Keratinocyte (primary cell): Measurements from ENCODE around the gene SYNDIG1. TPM values are rescaled to one million over a fixed set of nuclear protein-coding genes. Genes with fewer than 3 reads are reported as not detected.

ENCODE experiments used
- DNase-seq: peaks from one replicate; pipeline ENCODE4 v3.0.0-alpha.2; 2011; ENCODE audit warnings: low read depth, missing footprints, low spot score
- FAIRE-seq: peaks from 2 replicates; lab custom pipeline; 2011; peaks lifted over from hg19 to GRCh38; lab: Jason Lieb, UNC
- H2AFZ ChIP-seq: 2 replicates; pipeline ENCODE4 v1.6.0; 2012; ENCODE audit warnings: low read length, control low read depth, inconsistent platforms; ENCODE audit not compliant: control insufficient read depth
- H3K27ac ChIP-seq: 2 replicates; pipeline ENCODE4 v1.5.1; 2011; ENCODE audit warnings: low read length; ENCODE audit not compliant: control insufficient read depth, insufficient read depth
- H3K27me3 ChIP-seq: 3 replicates; pipeline ENCODE4 v1.6.0; 2011; ENCODE audit warnings: low read length; ENCODE audit not compliant: control insufficient read depth, insufficient read depth; ENCODE audit errors: extremely low read depth
- H3K36me3 ChIP-seq, 2 experiments: 2 replicates in 1 of 2; 3 replicates in 1 of 2; pipeline ENCODE4 v1.5.1; 2011; ENCODE audit warnings: low read length in 2 of 2, mild to moderate bottlenecking in 1 of 2; ENCODE audit not compliant: control insufficient read depth in 2 of 2, insufficient read depth in 2 of 2; ENCODE audit errors: extremely low read depth in 1 of 2
- H3K4me1 ChIP-seq: 3 replicates; pipeline ENCODE4 v1.5.1; 2011; ENCODE audit warnings: low read length; ENCODE audit not compliant: control insufficient read depth, insufficient read depth; ENCODE audit errors: extremely low read depth
- H3K4me2 ChIP-seq: 3 replicates; pipeline ENCODE4 v1.6.0; 2011; ENCODE audit warnings: low read depth, low read length; ENCODE audit not compliant: control insufficient read depth, insufficient read depth; ENCODE audit errors: extremely low read depth
- H3K4me3 ChIP-seq, 3 experiments: fragments of 200-600 bp in 1 of 3; sonication (generic) in 1 of 3; 2 replicates in 2 of 3; 3 replicates in 1 of 3; pipeline ENCODE4 v1.5.1; 2011 to 2016; ENCODE audit warnings: low read length in 3 of 3, mild to moderate bottlenecking in 3 of 3, control low read depth in 2 of 3, inconsistent platforms in 1 of 3, low read depth in 1 of 3, mixed read lengths in 1 of 3, mixed run types in 1 of 3, moderate library complexity in 1 of 3; ENCODE audit not compliant: control insufficient read depth in 2 of 3, insufficient read depth in 2 of 3; ENCODE audit errors: extremely low read depth in 1 of 3
- H3K79me2 ChIP-seq: 2 replicates; pipeline ENCODE4 v1.6.0; 2012; ENCODE audit warnings: low read length; ENCODE audit not compliant: control insufficient read depth, insufficient read depth
- H3K9ac ChIP-seq: 3 replicates; pipeline ENCODE4 v1.6.0; 2011; ENCODE audit warnings: low read length; ENCODE audit not compliant: control insufficient read depth, insufficient read depth; ENCODE audit errors: extremely low read depth
- H3K9me1 ChIP-seq: 3 replicates; pipeline ENCODE4 v1.6.0; 2011; ENCODE audit warnings: low read length; ENCODE audit not compliant: control insufficient read depth, insufficient read depth; ENCODE audit errors: extremely low read depth
- H3K9me3 ChIP-seq: 2 replicates; pipeline ENCODE4 v1.5.1; 2012; ENCODE audit warnings: low read depth, low read length; ENCODE audit not compliant: control insufficient read depth
- H4K20me1 ChIP-seq: 3 replicates; pipeline ENCODE4 v1.6.0; 2011; ENCODE audit warnings: low read length; ENCODE audit not compliant: control insufficient read depth, insufficient read depth; ENCODE audit errors: extremely low read depth
- EZH2 ChIP-seq: IDR thresholded peaks from one replicate; pipeline ENCODE4 v1.6.1; 2012; ENCODE audit warnings: inconsistent platforms, mild to moderate bottlenecking, low read length, moderate library complexity
- dilution Hi-C: fragments of 300-500 bp; cut with MboI; formaldehyde crosslinking; loops from one replicate; pipeline ENCODE4 v1.7.0; 2020; ENCODE audit warnings: low sequenced_read_pairs; ENCODE audit not compliant: extremely low pct_ligation_motif_present
- polyA plus RNA-seq, 5 experiments: library from polyadenylated mRNA; depleted of rRNA in 3 of 5; stranded (reverse) in 3 of 5; stranded (forward) in 1 of 5; unstranded in 1 of 5; fragments of >200 nt; gene quantifications; 1 replicate in 1 of 5; 2 replicates in 3 of 5; 3 replicates in 1 of 5; pipeline versions ENCODE4 v1.2.1 to v1.2.3, GENCODE V29; 2011 to 2012; ENCODE audit warnings: missing spikeins in 2 of 5, low read depth in 1 of 5, low replicate concordance in 1 of 5
- TF ChIP-seq, protein P1 (sequence below), 3 experiments: IDR thresholded peaks in 1 of 3; conservative IDR thresholded peaks in 1 of 3; optimal IDR thresholded peaks in 1 of 3; 2 replicates in 2 of 3; 3 replicates in 1 of 3; pipeline versions ENCODE3 to v1.5.1; 2011; ENCODE audit warnings: low read length in 3 of 3, mild to moderate bottlenecking in 3 of 3, moderate library complexity in 2 of 3, control low read depth in 1 of 3, inconsistent platforms in 1 of 3; ENCODE audit not compliant: insufficient read depth in 2 of 3; ENCODE audit errors: extremely low read depth in 1 of 3

The SYNDIG1 gene
- polyA plus RNA-seq, 1 donor (not counting 4 experiments of a cell fraction or from before 2014, with no cell fraction given): 0.38 TPM

GRCh38 chr20:24492031-24492607, 22.7 kb downstream of the SYNDIG1 start:
- FAIRE-seq: no peak
- no peak for TF ChIP-seq EZH2
- TF ChIP-seq, protein P1, sequence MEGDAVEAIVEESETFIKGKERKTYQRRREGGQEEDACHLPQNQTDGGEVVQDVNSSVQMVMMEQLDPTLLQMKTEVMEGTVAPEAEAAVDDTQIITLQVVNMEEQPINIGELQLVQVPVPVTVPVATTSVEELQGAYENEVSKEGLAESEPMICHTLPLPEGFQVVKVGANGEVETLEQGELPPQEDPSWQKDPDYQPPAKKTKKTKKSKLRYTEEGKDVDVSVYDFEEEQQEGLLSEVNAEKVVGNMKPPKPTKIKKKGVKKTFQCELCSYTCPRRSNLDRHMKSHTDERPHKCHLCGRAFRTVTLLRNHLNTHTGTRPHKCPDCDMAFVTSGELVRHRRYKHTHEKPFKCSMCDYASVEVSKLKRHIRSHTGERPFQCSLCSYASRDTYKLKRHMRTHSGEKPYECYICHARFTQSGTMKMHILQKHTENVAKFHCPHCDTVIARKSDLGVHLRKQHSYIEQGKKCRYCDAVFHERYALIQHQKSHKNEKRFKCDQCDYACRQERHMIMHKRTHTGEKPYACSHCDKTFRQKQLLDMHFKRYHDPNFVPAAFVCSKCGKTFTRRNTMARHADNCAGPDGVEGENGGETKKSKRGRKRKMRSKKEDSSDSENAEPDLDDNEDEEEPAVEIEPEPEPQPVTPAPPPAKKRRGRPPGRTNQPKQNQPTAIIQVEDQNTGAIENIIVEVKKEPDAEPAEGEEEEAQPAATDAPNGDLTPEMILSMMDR (optimal IDR thresholded peaks at IDR 0.05 in 1 of 3, IDR thresholded peaks at IDR 0.05 in 1 of 3, conservative IDR thresholded peaks at IDR 0.05 in 1 of 3; ENCODE audit: extremely low read depth in 1 of 3, insufficient read depth in 2 of 3, low read length in 3 of 3): no peak
- Histone ChIP-seq H4K20me1 (no peaks in the 10 kb centered on the region), H3K36me3 (no peaks in the 10 kb centered on the region), H3K4me1 (no peaks in the 10 kb centered on the region), H3K27ac (no peak overlapping the region), H3K27me3 (no peaks in the 10 kb centered on the region), H3K9me1 (no peaks in the 10 kb centered on the region), H3K9ac (no peak overlapping the region), H3K4me3 (no peak overlapping the region), H3K9me3 (peaks cover 5% of the 10 kb centered on the region), H3K79me2 (no peaks in the 10 kb centered on the region), H2AFZ (no peak overlapping the region), H3K4me2 (no peak overlapping the region)
- no peak for DNase-seq
- dilution Hi-C loops: no loop called here

DNA sequence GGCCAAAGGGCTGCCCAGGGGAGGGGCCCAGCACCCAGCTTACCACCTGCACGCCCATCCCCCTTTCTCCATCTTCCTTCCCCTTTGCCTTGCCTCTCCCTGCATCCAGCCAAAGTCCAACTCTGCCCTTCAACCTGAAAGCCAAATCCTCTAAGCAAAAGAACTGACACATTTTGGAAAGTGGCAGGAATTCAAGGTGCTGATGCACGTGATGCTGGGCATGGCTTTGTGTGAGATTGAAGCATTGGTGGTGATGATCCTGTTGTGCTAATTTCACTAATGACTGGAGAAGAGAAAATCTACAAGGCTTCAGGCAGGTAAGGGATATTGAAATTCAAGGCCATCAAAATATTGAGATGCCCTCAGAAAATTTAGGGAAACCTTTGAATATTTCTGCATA, 23.3 kb downstream of the SYNDIG1 start:
- dilution Hi-C loops: no loop called here
- no peak overlapping the region for H3K4me3 ChIP-seq
- FAIRE-seq (no peak), DNase-seq (no peak)
- no peaks in the 10 kb centered on the region for H3K4me1 ChIP-seq
- H3K9me1 ChIP-seq: no peaks in the 10 kb centered on the region
- TF ChIP-seq, protein P1 (optimal IDR thresholded peaks at IDR 0.05 in 1 of 3, IDR thresholded peaks at IDR 0.05 in 1 of 3, conservative IDR thresholded peaks at IDR 0.05 in 1 of 3; ENCODE audit: extremely low read depth in 1 of 3, insufficient read depth in 2 of 3, low read length in 3 of 3): no peak
- no peak for TF ChIP-seq EZH2
- no peak overlapping the region for H3K4me2 ChIP-seq
- H3K27ac ChIP-seq: no peak overlapping the region
- H3K27me3 ChIP-seq: no peaks in the 10 kb centered on the region
- H3K36me3 ChIP-seq: no peaks in the 10 kb centered on the region
- no peaks in the 10 kb centered on the region for H4K20me1 ChIP-seq
- no peak overlapping the region for H3K9ac ChIP-seq
- H2AFZ ChIP-seq: no peak overlapping the region
- H3K9me3 ChIP-seq: peaks cover 5% of the 10 kb centered on the region
- H3K79me2 ChIP-seq: no peaks in the 10 kb centered on the region
